K562 (cell line): ENCODE data around the gene NXF1. TPM values are rescaled to one million over a fixed set of nuclear protein-coding genes. Genes with fewer than 3 reads are reported as not detected.

Source experiments
- ARID4B ChIP-seq: sonication (generic); formaldehyde crosslinking; IDR thresholded peaks from 2 replicates; pipeline ENCODE4 v1.8.0; 2022; ENCODE audit warnings: mild to moderate bottlenecking, missing genetic modification reagents
- BHLHE40 ChIP-seq: IDR thresholded peaks from 2 replicates; pipeline ENCODE4 v1.6.1; 2011; ENCODE audit warnings: low read length, improper control_type of control experiment
- CREB5 ChIP-seq: fragments of 250-450 bp; sonication (Bioruptor Pico); IDR thresholded peaks from 2 replicates; pipeline ENCODE4 v1.5.0; 2020; ENCODE audit warnings: mild to moderate bottlenecking
- E2F1 ChIP-seq: sonication (generic); formaldehyde crosslinking; IDR thresholded peaks from 2 replicates; pipeline ENCODE4 v1.8.1; 2023; ENCODE audit warnings: mild to moderate bottlenecking, missing genetic modification reagents, moderate library complexity
- FOXK1 ChIP-seq: sonication (generic); formaldehyde crosslinking; IDR thresholded peaks from 2 replicates; pipeline ENCODE4 v1.8.0; 2022; ENCODE audit warnings: missing genetic modification reagents, mild to moderate bottlenecking, borderline replicate concordance
- HBP1 ChIP-seq: fragments of 450-650 bp; formaldehyde crosslinking; IDR thresholded peaks from 2 replicates; pipeline ENCODE4 v1.4.0; 2022; ENCODE audit warnings: missing genetic modification characterization
- HNRNPH1 ChIP-seq: fragments of 200-400 bp; formaldehyde crosslinking; optimal IDR thresholded peaks from 2 replicates; pipeline ENCODE3; 2017; ENCODE audit warnings: low read depth, mild to moderate bottlenecking, low read length, moderate library complexity
- HOXB6 ChIP-seq: fragments of 250-450 bp; sonication (Bioruptor Pico); IDR thresholded peaks from 2 replicates; pipeline ENCODE4 v1.5.1; 2022; ENCODE audit warnings: mild to moderate bottlenecking, borderline replicate concordance
- LCOR ChIP-seq: sonication (generic); formaldehyde crosslinking; IDR thresholded peaks from 2 replicates; pipeline ENCODE4 v1.8.0; 2022; ENCODE audit warnings: mild to moderate bottlenecking, missing genetic modification reagents
- NCOR1 ChIP-seq: fragments of 450-650 bp; IDR thresholded peaks from 2 replicates; pipeline ENCODE4 v1.6.1; 2016; ENCODE audit warnings: mild to moderate bottlenecking, moderate library complexity
- NKRF ChIP-seq: fragments of 450-650 bp; IDR thresholded peaks from 2 replicates; pipeline ENCODE4 v1.6.1; 2016; ENCODE audit warnings: borderline replicate concordance
- SMAD4 ChIP-seq: fragments of 250-450 bp; sonication (Bioruptor Pico); conservative IDR thresholded peaks from 2 replicates; pipeline ENCODE4 v1.8.0; 2021; ENCODE audit warnings: inconsistent platforms, mild to moderate bottlenecking, moderate library complexity
- SMARCE1 ChIP-seq: fragments of 450-650 bp; IDR thresholded peaks from 2 replicates; pipeline ENCODE4 v1.7.1; 2016; ENCODE audit warnings: mild to moderate bottlenecking
- TGIF2 ChIP-seq: sonication (generic); formaldehyde crosslinking; IDR thresholded peaks from 2 replicates; pipeline ENCODE4 v1.8.1; 2022; ENCODE audit warnings: mild to moderate bottlenecking, missing genetic modification reagents, moderate library complexity
- ZBED1 ChIP-seq: IDR thresholded peaks from 2 replicates; pipeline ENCODE4 v1.6.1; 2014
- ZKSCAN1 ChIP-seq: fragments of 150-350 bp; IDR thresholded peaks from 2 replicates; pipeline ENCODE4 v1.6.1; 2016; ENCODE audit warnings: low read depth, low read length
- polyA plus RNA-seq, 8 experiments: library from polyadenylated mRNA; depleted of rRNA in 4 of 8; stranded (reverse) in 5 of 8; unstranded in 3 of 8; fragments of >200 nt; fragmentation: Nextera tagmentation in 2 of 8; fragmentation: Illumina TruSeq in 1 of 8; extraction: Ambion mirVana in 2 of 8; extraction: Trizol in 1 of 8; gene quantifications; 2 replicates each; pipeline versions ENCODE4 v1.2.1 to v1.2.3, GENCODE V29; 2011 to 2014; ENCODE audit warnings: inconsistent platforms in 1 of 8, missing spikeins in 1 of 8
- total RNA-seq, 7 experiments: library from RNA; depleted of rRNA in 6 of 7; stranded (reverse); fragments of >200 nt in 6 of 7; fragmentation: Illumina TruSeq in 2 of 7; extraction: Trizol in 2 of 7; gene quantifications; 2 replicates each; pipeline versions ENCODE4 v1.2.1 to v1.2.3, GENCODE V29; 2011 to 2021; ENCODE audit warnings: low replicate concordance in 1 of 7

Gene NXF1
- total and polyA plus RNA-seq, 9 of the 15 experiments (the other 6 are each of a cell fraction or from before 2014, with no cell fraction given): 18.1 to 98.3 (median 35.8) TPM

DNA sequence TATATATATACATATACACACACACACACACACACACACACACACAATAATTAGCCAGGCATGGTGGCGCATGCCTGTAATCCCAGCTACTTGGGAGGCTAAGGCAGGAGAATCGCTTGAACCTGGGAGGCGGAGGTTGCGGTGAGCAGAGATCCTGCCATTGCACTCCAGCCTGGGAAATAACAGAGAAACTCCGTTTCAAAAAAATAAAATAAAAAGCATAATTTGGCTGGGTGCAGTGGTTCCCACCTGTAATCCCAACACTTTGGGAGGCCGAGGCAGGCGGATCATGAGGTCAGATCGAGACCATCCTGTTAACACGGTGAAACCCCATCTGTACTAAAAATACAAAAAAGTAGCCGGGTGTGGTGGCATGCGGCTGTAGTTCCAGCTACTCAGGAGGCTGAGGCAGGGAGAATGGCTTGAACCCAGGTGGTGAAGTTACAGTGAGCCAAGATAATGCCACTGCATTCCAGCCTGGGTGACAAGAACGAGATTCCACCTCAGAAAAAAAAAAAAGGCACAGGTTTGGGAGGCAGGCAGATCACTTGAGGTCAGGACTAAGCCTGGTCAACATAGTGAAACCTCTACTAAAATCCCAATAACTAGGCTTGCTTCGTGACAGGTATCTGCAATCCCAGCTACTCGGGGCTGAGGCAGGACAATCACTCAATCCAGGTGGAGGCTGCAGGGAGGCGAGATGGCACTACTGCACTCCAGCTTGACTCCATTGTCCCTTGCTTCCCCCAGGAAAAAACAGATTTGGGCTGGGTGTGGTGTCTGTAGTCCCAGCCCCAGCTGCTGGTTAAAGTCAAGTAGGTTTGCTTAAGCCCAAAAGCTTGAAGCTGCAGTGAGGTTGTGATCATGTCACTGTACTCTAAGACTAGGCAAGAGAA lies 45.9 kb upstream of the NXF1 start (continued):
- TF ChIP-seq HBP1 (CRISPR knock-in tag) (peak; percentile 73), CREB5 (no peak), HOXB6 (CRISPR knock-in tag) (0 out of 2 replicates have a peak, but pooled peaks have one; percentile 19), SMAD4 (CRISPR knock-in tag) (no peak), E2F1 (no peak; the same call in none of the 2 replicates), SMARCE1 (no peak), NCOR1 (peak; percentile 65), FOXK1 (CRISPR knock-in tag) (peak; percentile 75; the same call in 1 of the 2 replicates), ZBED1 (peak; percentile 90; the same call in 1 of the 2 replicates), ZKSCAN1 (peak; percentile 9; the same call in 1 of the 2 replicates), ARID4B (no peak), NKRF (0 out of 2 replicates have a peak, but pooled peaks have one; percentile 13), TGIF2 (CRISPR knock-in tag) (peak; percentile 65; the same call in 1 of the 2 replicates), BHLHE40 (no peak), LCOR (CRISPR knock-in tag) (peak; percentile 56; the same call in 1 of the 2 replicates), HNRNPH1 (no peak)
